Adipocyte (in vitro differentiated cells): ENCODE results near the gene SPRTN.

Source experiments
- DNase-seq: peaks from one replicate; pipeline ENCODE4 v3.0.0-alpha.2; 2015; ENCODE audit warnings: low read depth
- H3K27me3 ChIP-seq: replicated peaks from 2 replicates; pipeline ENCODE4 v1.7.0; 2013; ENCODE audit warnings: mild to moderate bottlenecking, low read length, moderate library complexity; ENCODE audit not compliant: control insufficient read depth, insufficient read depth
- H3K36me3 ChIP-seq: 2 replicates; pipeline ENCODE4 v1.7.0; 2013; ENCODE audit warnings: low read length, mild to moderate bottlenecking, moderate library complexity; ENCODE audit not compliant: control insufficient read depth, insufficient read depth, severe bottlenecking
- H3K4me1 ChIP-seq: 2 replicates; pipeline ENCODE4 v1.7.0; 2013; ENCODE audit warnings: mild to moderate bottlenecking, low read length, moderate library complexity; ENCODE audit not compliant: control insufficient read depth, insufficient read depth
- H3K4me3 ChIP-seq: 2 replicates; pipeline ENCODE4 v1.7.0; 2013; ENCODE audit warnings: mild to moderate bottlenecking, low read length, moderate library complexity
- H3K9ac ChIP-seq: 2 replicates; pipeline ENCODE4 v1.7.0; 2013; ENCODE audit warnings: mild to moderate bottlenecking, low read length, moderate library complexity
- H3K9me3 ChIP-seq: 2 replicates; pipeline ENCODE4 v1.7.0; 2013; ENCODE audit warnings: mild to moderate bottlenecking, low read length, moderate library complexity; ENCODE audit not compliant: control insufficient read depth

SPRTN gene, protein sequence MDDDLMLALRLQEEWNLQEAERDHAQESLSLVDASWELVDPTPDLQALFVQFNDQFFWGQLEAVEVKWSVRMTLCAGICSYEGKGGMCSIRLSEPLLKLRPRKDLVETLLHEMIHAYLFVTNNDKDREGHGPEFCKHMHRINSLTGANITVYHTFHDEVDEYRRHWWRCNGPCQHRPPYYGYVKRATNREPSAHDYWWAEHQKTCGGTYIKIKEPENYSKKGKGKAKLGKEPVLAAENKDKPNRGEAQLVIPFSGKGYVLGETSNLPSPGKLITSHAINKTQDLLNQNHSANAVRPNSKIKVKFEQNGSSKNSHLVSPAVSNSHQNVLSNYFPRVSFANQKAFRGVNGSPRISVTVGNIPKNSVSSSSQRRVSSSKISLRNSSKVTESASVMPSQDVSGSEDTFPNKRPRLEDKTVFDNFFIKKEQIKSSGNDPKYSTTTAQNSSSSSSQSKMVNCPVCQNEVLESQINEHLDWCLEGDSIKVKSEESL

DNA sequence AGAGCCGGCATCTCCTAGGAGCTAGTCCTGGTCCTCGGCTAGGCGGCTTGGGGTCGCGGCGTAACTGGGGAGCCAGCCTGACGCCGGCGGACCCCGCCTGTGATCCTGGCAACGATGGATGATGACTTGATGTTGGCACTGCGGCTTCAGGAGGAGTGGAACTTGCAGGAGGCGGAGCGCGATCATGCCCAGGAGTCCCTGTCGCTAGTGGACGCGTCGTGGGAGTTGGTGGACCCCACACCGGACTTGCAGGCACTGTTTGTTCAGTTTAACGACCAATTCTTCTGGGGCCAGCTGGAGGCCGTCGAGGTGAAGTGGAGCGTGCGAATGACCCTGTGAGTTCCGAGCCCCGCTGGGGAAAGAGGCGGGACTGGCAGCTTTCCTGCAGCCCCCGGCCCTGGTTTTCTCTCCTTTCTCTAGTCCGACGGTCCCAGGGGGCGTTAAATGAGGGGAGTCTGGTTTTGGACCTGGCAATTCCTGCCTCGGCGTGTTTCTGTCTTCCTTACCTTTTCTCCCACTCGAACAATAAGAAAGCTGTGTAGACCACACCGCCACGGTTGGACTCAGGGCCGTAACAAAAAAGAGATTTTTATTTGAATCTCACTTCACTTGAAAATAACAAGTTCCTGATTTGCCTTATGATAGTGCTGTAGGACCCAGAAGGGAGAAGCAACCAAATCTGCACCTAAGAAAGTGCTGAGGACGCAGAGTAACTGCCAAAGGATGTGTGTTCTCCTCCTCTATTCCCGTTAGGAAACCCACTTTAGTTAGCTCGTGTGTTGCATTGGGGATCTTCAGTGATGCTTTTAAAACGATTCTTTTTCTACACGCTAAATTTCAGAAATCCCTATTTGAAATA, at the start of gene SPRTN:
Gene SPRTN, plus strand, starts transcription at position 24 of the 859 bp plus-strand sequence. Its CDS starts 91 bp downstream, at position 115.
- Histone ChIP-seq H3K4me1 (peaks cover 50% of the 10 kb centered on the region), H3K9me3 (no peaks in the 10 kb centered on the region), H3K9ac (peak within 1 kb of the TSS; percentile 90), H3K4me3 (peak within 1 kb of the TSS; percentile 89), H3K27me3 (no peaks in the 10 kb centered on the region), H3K36me3 (peaks cover 6% of the 10 kb centered on the region)
- peak; percentile 51 for DNase-seq

DNA sequence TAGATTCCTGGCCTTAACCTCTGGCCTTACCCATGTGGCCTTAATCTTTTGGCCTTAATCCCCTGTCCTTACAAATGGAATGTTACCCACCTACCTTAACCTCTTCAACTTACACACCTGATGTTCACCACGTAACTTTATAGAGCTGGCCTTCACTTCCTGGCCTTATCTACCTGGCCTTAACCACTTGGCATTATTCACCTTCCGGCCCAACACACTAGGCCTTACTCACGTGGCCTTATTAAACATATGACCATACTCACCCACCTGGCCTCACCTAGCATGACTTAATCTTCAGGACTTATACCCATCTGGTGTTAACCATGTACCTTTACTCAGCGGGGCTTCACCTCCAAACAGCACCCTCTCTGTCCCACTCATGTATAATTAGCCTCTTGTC, 42.2 kb upstream of the SPRTN start:
- no peak for DNase-seq
- Histone ChIP-seq H3K9me3 (no peaks in the 10 kb centered on the region), H3K4me1 (peaks cover under 1% of the 10 kb centered on the region), H3K4me3 (no peak overlapping the region), H3K36me3 (no peaks in the 10 kb centered on the region), H3K9ac (no peak overlapping the region), H3K27me3 (no peaks in the 10 kb centered on the region)

DNA sequence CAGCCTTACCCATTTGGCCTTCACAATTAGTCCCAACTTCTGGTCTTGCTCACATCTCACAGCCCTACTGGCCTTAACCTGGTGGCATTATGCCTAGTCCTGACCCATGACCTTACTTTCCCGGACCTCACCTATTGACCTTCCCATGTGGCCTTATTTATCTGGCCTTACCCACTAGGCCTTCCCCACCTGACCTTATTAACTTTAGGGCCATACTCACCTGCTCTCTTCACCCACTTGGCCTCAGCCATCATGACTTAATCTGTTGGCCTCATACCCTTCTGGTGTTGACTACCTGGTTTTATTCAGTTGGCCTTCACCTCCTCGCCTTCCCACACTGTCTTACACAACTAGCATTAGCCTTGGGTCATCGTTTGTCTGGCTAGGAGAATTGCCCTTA, 36.1 kb upstream of the SPRTN start:
- no peaks in the 10 kb centered on the region for H3K9me3 ChIP-seq
- DNase-seq: no peak
- no peaks in the 10 kb centered on the region for H3K4me1 ChIP-seq
- no peaks in the 10 kb centered on the region for H3K27me3 ChIP-seq
- no peak overlapping the region for H3K4me3 ChIP-seq
- no peaks in the 10 kb centered on the region for H3K36me3 ChIP-seq
- H3K9ac ChIP-seq: no peak overlapping the region

DNA sequence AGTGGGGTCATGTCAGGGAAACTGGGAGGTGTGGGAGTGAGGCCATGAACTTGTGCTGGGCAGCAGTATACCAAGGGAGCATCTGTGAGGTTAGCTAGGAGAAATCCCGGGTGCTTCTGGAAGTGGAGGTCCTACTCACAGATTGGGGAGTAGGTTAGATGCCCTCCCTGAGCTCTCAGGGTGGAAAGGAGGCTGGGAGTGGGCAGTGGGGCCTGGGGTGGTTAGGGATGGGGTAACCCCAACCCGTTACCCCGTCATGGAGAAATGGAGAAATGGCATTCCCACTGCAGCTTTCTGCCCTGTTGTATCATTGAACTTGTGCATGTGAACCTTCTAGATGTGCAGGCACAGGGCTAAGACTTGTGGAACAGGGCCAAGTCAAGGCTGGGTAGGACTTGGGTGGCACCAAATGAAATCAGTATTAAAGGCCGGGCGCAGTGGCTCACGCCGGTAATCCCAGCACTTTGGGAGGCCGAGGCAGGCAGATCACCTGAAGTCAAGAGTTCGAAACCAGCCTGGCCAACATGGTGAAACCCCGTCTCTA, 27.6 kb upstream of the SPRTN start:
- H3K27me3 ChIP-seq: no peaks in the 10 kb centered on the region
- H3K9me3 ChIP-seq: no peaks in the 10 kb centered on the region
- no peak for DNase-seq
- no peaks in the 10 kb centered on the region for H3K36me3 ChIP-seq
- H3K4me3 ChIP-seq: no peak overlapping the region
- no peaks in the 10 kb centered on the region for H3K4me1 ChIP-seq
- H3K9ac ChIP-seq: no peak overlapping the region

DNA sequence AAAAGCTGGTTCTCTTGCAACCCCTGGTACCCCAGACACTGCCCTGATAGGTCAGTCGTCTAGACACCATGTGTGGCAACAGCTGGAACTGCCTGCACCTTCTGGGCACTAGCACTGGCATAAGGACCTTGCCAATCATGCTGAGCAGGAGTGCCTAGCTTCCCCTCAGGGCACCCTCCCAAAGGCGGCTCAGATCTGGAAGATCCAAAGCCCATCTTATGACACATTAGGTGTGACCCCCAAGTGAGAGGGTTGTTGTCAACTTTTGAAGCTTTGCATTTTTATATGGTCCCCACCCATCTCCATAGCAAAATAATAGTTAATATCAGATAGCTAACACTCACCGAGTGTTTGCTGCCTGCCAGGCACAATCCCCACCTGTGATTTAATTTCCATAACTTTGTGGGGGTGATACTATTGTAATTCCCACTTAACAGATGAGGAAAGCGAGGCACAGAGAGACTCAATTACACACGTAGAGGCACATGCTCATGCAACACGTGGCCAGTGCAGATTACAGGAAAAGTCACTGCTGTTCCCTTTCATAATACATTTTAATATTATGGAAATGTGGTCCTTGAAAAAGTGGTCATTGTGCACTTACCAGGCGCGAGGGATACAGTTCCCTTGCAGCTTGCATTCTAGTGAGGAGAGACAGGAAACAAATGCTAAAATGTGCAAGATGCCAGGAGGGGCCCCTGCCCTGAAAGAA, 26.2 kb upstream of the SPRTN start:
- no peaks in the 10 kb centered on the region for H3K27me3 ChIP-seq
- no peaks in the 10 kb centered on the region for H3K9me3 ChIP-seq
- H3K4me3 ChIP-seq: no peak overlapping the region
- no peaks in the 10 kb centered on the region for H3K4me1 ChIP-seq
- DNase-seq: no peak
- H3K36me3 ChIP-seq: no peaks in the 10 kb centered on the region
- H3K9ac ChIP-seq: no peak overlapping the region

DNA sequence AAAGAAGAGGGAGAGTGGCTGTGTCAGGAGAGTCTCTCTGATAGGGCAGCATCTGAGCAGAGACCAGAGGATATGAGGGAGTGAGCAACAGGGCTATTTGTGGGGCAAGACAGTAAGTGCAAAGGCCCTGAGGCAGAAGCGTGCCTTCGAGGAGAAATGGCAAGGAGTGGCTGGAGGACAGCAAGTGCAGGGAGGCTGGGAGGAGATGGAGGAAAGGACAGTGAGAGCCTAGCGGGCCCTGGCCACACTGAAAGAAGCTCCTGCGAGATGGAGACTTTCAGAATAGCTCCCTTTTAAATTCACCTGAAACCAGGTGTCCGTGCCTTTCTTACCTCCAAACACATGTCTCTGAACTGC, 25.7 kb upstream of the SPRTN start:
- Histone ChIP-seq H3K36me3 (no peaks in the 10 kb centered on the region), H3K9me3 (no peaks in the 10 kb centered on the region), H3K9ac (no peak overlapping the region), H3K4me3 (no peak overlapping the region), H3K27me3 (no peaks in the 10 kb centered on the region), H3K4me1 (no peaks in the 10 kb centered on the region)
- DNase-seq: no peak

DNA sequence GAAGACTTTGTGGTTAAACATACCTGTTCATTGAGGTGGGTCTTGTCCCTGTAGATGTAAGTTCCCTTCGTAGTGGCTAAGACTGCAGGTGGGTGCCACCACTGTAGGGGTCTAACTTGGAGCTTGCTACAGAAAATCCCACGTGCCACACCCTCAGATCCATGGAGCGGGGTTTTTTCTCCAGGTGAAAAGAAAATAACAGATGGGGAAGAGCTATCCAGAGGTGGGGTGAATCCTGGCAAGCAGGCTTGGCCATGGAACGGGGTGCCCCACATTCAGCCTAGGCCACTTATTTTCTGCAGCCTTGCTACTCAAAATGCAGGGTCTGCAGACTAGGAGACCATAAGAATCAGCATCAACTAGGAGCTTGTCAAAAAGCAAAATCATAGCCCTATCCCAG, 24.4 kb upstream of the SPRTN start:
- Histone ChIP-seq H3K9ac (no peak overlapping the region), H3K27me3 (no peaks in the 10 kb centered on the region), H3K4me1 (no peaks in the 10 kb centered on the region), H3K9me3 (no peaks in the 10 kb centered on the region), H3K4me3 (no peak overlapping the region), H3K36me3 (no peaks in the 10 kb centered on the region)
- DNase-seq: no peak

DNA sequence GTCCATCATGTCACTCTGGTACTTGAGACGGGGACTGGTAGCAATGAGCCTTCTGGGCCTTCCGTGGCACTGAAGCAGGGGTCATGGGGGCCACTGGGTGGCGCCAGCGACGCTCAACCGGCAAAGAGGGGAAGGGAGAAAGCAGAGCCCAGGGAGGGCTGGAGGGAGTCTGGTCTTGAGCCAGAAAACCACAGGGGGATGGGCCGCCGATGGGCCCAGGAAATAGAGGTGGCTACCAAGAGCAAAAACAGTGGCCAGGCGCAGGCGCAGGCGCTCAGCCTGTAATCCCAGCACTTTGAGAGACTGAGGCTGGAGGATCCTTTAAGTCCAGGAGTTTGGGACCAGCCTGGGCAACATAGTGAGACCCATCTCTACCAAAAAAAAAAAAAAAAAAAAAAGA, 22.2 kb upstream of the SPRTN start:
- no peak overlapping the region for H3K9ac ChIP-seq
- H3K4me3 ChIP-seq: no peak overlapping the region
- H3K4me1 ChIP-seq: no peaks in the 10 kb centered on the region
- H3K9me3 ChIP-seq: no peaks in the 10 kb centered on the region
- H3K27me3 ChIP-seq: no peaks in the 10 kb centered on the region
- DNase-seq: peak; percentile 40
- H3K36me3 ChIP-seq: no peaks in the 10 kb centered on the region

DNA sequence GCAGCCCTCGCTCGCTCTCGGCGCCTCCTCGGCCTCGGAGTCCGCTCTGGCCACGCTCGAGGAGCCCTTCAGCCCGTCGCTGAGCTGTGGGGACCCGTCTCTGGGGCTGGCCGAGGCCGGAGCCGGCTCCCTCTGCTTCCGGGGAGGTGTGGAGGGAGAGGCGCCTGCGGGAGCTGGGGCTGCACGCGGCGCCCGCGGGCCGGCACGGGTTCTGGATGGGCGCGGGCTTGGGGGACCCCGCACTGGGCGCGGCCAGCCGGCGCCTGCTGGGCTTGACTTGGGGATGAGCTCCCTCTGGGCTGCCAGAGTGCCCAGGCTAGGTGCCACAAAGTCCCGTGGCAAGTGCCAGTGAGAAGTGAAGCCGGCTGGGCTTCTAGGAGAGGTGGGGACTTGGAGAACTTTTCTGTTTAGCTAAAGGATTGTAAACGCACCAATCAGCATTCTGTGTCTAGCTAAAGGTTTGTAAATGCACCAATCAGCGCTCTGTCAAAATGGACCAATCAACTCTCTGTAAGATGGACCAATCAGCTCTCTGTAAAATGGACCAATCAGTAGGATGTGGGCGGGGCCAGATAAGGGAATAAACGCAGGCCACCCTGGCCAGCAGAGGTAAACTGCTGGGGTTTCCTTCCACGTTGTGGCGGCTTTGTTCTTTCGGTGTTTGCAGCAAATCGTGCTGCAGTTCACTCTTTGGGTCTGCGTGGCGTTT, 20.6 kb upstream of the SPRTN start:
- Histone ChIP-seq H3K36me3 (no peaks in the 10 kb centered on the region), H3K4me1 (no peaks in the 10 kb centered on the region), H3K27me3 (no peaks in the 10 kb centered on the region), H3K9ac (no peak overlapping the region), H3K9me3 (no peaks in the 10 kb centered on the region), H3K4me3 (no peak overlapping the region)
- DNase-seq: no peak

DNA sequence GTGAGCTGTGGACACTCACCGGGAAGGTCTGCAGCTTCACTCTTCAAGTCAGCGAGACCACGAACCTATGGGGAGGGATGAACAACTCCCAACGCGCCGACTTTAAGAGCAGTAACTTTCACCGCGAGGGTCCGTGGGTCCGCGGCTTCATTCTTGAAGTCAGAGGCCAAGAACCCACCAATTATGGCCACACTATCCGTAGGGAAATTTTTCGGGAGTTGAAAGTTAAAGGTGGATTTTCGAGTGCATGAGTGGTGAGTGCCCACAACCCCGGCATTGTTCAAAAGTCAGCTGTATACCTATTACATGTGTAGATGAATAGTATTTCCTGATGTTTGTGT, 20.1 kb upstream of the SPRTN start:
- no peaks in the 10 kb centered on the region for H3K4me1 ChIP-seq
- H3K4me3 ChIP-seq: no peak overlapping the region
- no peaks in the 10 kb centered on the region for H3K9me3 ChIP-seq
- no peak for DNase-seq
- H3K27me3 ChIP-seq: no peaks in the 10 kb centered on the region
- H3K36me3 ChIP-seq: no peaks in the 10 kb centered on the region
- H3K9ac ChIP-seq: no peak overlapping the region
